ENCODE data around the gene IL1RL2. TPM values are rescaled to one million over a fixed set of nuclear protein-coding genes. Genes with fewer than 3 reads are reported as not detected.

IL1RL2 gene
- total and polyA plus RNA-seq, 2 of the 4 experiments (the other 2 are of a cell fraction) = 0.09 to 0.36 TPM

DNA sequence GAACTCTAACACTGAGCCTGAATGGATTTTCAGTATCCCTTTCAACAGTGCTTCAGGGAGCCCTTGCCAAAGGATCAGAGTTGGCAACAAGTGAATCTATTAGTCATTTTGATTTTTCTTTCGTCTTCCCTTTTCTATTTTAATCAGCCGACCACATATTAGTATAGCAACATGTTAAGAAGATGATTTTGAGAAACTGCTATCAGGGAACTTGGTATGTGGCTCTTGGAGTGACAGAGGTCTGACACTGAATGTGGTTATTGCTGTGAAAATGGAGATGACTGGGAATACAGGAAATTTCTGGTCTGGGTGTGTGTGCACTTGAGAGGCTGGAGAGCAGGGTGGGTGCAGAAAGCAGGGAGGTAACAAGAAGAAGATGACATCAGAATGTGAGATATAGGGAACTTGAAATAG, 95.9 kb downstream of the IL1RL2 start:
- H4K5ac ChIP-seq (ENCODE audit: low read depth, low read length) = no peak overlapping the region
- no peak overlapping the region for H4K91ac ChIP-seq (ENCODE audit: insufficient read depth, low read depth, low read length)
- H2BK120ac ChIP-seq (ENCODE audit: low read depth, low read length) = no peak overlapping the region
- H2AFZ ChIP-seq (replicated peaks; ENCODE audit: low read length, poor library complexity) = no peak overlapping the region
- WGBS, 2 experiments (ENCODE audit: extremely low coverage in 2 of 2, insufficient read length in 1 of 2) = no CpG with 5 or more reads among the region's 2 CpGs
- in situ Hi-C loops (cut with MboI; ENCODE audit: low sequenced_read_pairs) (no loop called here), intact Hi-C loops (cut with micrococcal nuclease) (no loop called here), dilution Hi-C loops (cut with HindIII; ENCODE audit: low sequenced_read_pairs, unreplicated experiment) (no loop called here)
- no peak overlapping the region for H2BK15ac ChIP-seq (ENCODE audit: low read depth, low read length)
- DNase-seq (no peak), ATAC-seq (ENCODE audit: low read depth) (no peak)
- no peak overlapping the region for H2AK5ac ChIP-seq (ENCODE audit: low read depth, low read length)
- H2BK20ac ChIP-seq (ENCODE audit: low read depth, low read length) = no peak overlapping the region
- H3K4me1 ChIP-seq (ENCODE audit: control insufficient read depth, insufficient read depth, low read length) = peaks cover 2% of the 10 kb centered on the region
- H3K4me2 ChIP-seq (ENCODE audit: low read depth, low read length) = no peak overlapping the region
- no peaks in the 10 kb centered on the region for H3K79me1 ChIP-seq (ENCODE audit: low read depth in 1 of 2, low read length in 2 of 2)
- H3K36me3 ChIP-seq (ENCODE audit: control insufficient read depth, insufficient read depth, low read length) = no peaks in the 10 kb centered on the region
- H2AK9ac ChIP-seq (replicated peaks; ENCODE audit: low read depth, low read length, poor library complexity) = no peak overlapping the region
- H4K8ac ChIP-seq (ENCODE audit: low read depth in 2 of 2, low read length in 2 of 2) = no peak overlapping the region
- H3K9me1 ChIP-seq (ENCODE audit: insufficient read depth, low read length) = no peaks in the 10 kb centered on the region
- H3K27ac ChIP-seq (ENCODE audit: insufficient read depth, low read length) = no peak overlapping the region
- no peak overlapping the region for H3K56ac ChIP-seq (ENCODE audit: extremely low read depth, insufficient read depth, low read length)
- no peak overlapping the region for H3K4me3 ChIP-seq (ENCODE audit: insufficient read depth, low read depth, low read length)
- no peaks in the 10 kb centered on the region; the same call in 1 of the 2 replicates for H3K27me3 ChIP-seq (ENCODE audit: control insufficient read depth, insufficient read depth, low read length)
- BruUV-seq (replicated peaks) = no TSS peak
- H4K20me1 ChIP-seq (ENCODE audit: insufficient read depth, low read length) = no peaks in the 10 kb centered on the region
- H3K4ac ChIP-seq (ENCODE audit: low read depth, low read length) = no peak overlapping the region
- TF ChIP-seq SMC3 (IDR thresholded peaks at IDR 0.05; ENCODE audit: low read depth, low read length) (no peak), FOS (IDR thresholded peaks at IDR 0.05; ENCODE audit: low read depth, low read length) (no peak), RAD21 (IDR thresholded peaks at IDR 0.05; ENCODE audit: low read length) (no peak), CEBPB (IDR thresholded peaks at IDR 0.05; ENCODE audit: low read depth, low read length) (no peak), POLR2A (IDR thresholded peaks at IDR 0.05; ENCODE audit: low read depth, low read length) (no peak), NFE2L2 (IDR thresholded peaks at IDR 0.05; ENCODE audit: low read depth, low read length) (no peak), CHD1 (IDR thresholded peaks at IDR 0.05; ENCODE audit: low read depth, low read length) (no peak), BHLHE40 (IDR thresholded peaks at IDR 0.05; ENCODE audit: low read depth, low read length) (no peak)
- H3K9me3 ChIP-seq (ENCODE audit: control insufficient read depth, insufficient read depth, low read length) = no peaks in the 10 kb centered on the region
- POLR2A ChIA-PET (ENCODE audit: unreplicated experiment) = no interaction called here
- H2BK5ac ChIP-seq (ENCODE audit: low read depth, low read length, poor library complexity, severe bottlenecking) = no peak overlapping the region
- H3K23ac ChIP-seq (ENCODE audit: low read depth, low read length) = no peak overlapping the region
- no peak overlapping the region for H3K18ac ChIP-seq (ENCODE audit: low read depth, low read length)
- H3K9ac ChIP-seq (ENCODE audit: low read depth, low read length) = no peak overlapping the region
- no peak overlapping the region for H3K14ac ChIP-seq (replicated peaks; ENCODE audit: low read depth, low read length)
- CTCF ChIA-PET = interaction anchor here (0.7 kb wide), 1 partner anchor 34 kb away, joined by 3 read pairs; no protein-coding TSS in a partner anchor

Data from IMR-90 (cell line).